ENCODE results near the gene KLF15.

- no peak for TF ChIP-seq CTCF (IDR thresholded peaks at IDR 0.05; ENCODE audit: poor library complexity)
- no peak for TF ChIP-seq EZH2phosphoT487 (IDR thresholded peaks at IDR 0.05; ENCODE audit: low read depth, severe bottlenecking, unreplicated experiment)
Measured at GRCh38 chr3:126372413-126373145, 15.4 kb upstream of the KLF15 start.

Measured in hepatocyte (in vitro differentiated cells).